HG02610 (cell line): ENCODE measurements around the gene PEX26.
A peak's percentile ranks its signal among the peaks of the same experiment; 100 is the strongest.
"Not testable (repeated sequence)": the region's sequence is repeated elsewhere in the genome, so short reads cannot be mapped to it uniquely, and the experiment has no call there.

Source experiments
- ATAC-seq: cut with Tn5 transposase; IDR thresholded peaks from one replicate; pipeline ENCODE4 v1.9.1; 2021; ENCODE audit warnings: mild to moderate bottlenecking, moderate library complexity; ENCODE audit not compliant: unreplicated experiment

Gene PEX26

DNA sequence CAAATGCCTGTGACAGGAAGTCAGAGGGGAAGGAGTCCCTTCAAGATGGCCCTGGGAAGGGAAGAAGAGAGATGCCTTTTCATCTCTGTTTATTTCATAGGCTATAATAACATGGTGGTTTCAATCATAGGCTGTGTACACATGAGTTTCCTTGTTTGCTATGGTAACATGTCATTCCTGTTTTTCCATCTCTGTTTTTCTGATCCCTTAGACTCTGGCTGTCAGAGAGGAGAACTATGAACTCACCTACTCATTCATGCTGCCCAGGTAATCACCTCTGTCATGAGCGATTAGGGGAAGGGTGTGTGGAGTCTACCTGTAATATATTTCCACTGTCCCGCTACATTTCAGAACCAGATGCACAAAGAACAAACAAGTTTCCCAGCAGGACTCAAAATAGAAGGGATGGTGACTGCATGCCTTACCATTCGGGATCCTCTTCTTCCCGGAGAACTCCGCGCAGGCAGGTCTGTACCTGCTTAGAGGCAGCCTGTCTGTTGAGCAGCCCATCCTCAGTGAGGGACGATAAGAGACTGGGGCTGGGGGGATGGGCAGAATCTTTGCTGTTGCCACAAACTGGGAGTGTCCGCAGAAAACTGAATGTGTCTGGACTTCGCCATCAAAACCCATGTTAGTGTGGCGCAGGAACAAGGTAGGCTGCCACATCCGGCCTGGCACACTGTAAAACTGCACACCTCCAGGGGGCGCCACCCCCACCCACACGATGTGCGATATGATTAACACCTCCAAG lies 7.1 kb upstream of the PEX26 start:
- ATAC-seq: no peak

DNA sequence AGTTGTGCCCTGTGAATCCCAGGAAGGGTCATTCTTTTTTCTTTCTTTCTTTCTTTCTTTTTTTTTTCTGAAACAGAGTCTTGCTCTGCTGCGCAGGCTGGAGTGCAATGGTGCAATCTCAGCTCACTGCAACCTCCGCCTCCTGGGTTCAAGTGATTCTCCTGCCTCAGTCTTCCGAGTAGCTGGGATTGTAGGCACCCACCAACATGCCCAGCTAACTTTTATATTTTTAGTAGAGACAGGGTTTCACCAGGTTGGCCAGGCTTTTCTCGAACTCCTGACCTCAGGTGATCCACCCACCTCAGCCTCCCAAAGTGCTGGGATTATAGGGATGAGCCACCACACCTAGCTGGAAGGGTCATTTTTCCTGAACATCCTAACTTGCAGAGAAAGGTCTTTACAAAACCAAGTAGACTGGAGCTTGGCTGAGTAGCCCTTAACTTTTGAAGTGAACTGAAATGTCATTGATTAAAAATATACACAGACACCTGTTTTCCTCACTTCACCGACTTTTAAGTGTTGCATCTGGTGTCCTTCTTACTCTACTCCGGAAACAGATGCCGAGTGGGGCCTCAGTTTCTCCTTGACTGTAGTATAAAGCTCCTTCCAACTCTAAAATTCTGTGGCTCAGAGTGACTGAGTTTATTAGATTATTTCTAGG lies 6.4 kb upstream of the PEX26 start:
- not testable (repeated sequence) for ATAC-seq

DNA sequence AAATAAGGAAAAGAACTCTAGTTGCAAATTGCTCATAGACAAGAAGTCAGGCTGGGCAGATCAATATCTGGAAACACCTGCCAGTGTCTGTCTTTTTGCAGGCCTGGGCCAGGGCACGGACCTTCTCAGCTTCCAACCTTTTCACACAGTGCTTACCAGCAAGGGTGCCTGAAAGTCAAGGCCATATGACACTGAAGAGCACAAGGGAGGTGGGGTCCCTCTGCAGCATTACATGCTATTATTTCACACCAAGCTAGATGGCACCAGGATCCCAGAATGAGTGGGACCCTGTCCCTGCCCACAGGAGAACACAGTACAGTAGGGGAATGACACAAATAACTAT lies 5.9 kb upstream of the PEX26 start:
- no peak for ATAC-seq

DNA sequence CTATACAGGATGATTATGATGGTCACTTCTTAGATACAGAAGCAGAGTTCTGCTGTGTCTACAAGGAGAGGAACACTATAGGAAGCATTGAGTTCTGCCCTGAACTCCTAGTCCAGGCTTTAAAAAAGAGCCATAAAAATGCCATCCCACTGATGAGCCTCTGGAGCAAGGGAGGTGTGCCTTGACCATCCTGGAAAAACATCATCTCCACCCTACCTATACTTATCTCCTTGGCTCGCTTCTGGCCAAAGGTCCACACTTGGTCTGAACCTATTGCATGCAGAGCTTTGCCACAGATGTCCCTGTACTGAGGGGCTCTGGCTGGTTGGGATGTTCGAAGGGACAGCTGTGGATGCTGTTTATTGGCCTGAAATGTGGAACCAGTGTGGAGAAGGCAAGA lies 4.3 kb upstream of the PEX26 start:
- no peak for ATAC-seq

DNA sequence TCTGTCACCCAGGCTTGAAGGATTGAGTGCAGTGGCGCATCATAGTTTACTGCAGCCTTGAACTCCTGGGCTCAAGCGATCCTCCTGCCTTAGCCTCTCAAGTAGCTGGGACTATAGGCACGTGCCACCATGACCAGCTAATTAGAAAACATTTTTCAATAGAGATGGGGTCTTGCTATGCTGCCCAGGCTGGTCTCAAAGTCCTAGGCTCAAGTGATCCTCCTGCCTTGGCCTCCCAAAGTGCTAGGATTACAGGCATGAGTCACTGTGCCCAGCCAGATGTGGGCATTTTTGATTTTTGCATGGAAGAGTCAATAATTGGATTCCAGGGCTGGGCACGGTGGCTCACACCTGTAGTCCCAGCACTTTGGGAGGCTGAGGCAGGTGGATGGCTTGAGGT lies 3.9 kb upstream of the PEX26 start:
- ATAC-seq: not testable (repeated sequence)

DNA sequence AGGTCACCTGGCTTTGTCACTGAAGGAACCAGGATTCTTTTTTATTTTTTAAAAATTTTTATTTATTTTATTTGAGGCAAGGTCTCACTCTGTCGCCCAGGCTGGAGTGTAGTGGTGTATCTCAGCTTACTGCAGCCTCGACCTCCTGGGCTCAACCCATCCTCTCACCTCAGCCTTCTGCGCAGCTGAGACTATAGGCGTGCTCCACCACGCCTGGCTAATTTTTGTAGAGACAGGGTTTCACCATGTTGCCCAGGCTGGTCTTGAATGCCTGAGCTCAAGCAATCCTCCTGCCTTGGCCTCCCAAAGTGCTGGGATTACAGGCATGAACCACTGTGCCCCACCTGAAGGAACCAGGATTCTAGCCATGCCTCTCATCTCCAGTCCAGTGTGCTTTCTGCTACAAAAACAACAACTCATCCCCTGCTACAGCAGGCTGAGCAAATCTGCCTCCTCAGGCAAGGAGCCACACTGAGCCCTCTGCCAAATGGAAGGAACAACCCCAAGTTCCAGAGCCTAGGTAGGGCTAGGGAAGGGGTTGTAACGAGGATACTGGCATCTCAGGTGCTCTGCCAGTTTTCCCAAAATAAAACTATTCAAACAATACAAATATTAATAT lies 2.6 kb upstream of the PEX26 start:
- ATAC-seq: no peak

DNA sequence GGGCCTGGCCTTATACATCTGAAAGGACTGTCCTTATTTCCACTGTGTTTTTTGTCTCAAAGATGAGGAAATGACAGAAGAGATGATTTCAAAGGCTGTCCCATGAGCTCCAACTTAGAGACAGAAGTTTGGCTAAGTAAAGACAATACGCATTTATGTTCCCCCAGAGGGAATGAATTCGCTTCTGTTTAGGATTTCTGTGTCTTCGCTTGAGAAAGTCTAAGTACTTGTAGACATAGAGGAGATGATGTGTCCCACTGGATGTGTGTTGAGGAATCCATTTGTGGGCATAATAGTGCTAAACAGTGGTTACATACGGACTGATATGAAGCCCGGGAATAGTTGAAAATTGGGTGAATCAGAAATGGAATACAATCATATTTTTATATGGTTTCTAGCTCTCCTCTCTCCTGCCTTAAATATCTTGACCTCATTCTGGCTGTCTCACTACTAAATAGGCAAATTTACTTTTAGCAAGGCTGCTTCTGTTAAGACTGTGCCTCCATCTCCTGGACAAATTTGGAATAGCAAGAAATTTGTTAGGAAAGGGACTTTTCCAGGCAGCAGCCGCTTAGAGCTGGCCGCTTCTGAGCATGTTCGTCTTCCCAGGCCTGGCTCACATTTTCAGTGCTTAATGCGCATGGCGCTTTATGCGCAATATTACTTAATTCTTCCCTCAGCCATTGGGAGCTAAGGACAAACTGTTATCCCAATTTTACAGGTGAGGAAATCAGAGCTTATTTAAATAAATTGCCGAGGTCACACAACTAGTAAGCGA lies 1.9 kb upstream of the PEX26 start:
- ATAC-seq: no peak

DNA sequence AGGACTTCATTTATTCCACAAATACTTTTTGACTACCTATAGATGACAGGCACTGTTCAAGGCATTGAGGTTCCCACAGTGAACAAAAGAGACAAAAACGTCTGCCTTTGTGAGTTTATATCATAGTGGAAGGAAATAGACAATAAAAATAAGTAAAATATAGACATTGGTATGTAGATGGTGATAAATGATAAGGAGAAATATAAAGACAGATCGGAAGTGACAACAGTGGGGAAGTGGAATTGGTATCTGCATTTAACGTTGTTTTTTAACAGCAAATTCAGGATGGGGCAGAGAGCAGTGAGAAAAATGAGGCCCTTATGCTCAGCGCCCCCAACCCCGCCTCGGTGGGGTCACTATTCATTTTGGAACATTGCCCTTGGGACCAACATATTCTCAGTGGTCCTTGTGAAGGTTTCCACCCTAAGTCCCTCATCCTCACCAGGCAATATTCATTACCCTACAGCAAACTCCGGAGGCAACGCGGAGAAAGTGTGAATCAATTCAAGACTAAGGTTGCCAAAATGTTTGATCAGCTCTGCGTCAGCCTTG lies 627 bp upstream of the PEX26 start:
- ATAC-seq: peak; percentile 7

DNA sequence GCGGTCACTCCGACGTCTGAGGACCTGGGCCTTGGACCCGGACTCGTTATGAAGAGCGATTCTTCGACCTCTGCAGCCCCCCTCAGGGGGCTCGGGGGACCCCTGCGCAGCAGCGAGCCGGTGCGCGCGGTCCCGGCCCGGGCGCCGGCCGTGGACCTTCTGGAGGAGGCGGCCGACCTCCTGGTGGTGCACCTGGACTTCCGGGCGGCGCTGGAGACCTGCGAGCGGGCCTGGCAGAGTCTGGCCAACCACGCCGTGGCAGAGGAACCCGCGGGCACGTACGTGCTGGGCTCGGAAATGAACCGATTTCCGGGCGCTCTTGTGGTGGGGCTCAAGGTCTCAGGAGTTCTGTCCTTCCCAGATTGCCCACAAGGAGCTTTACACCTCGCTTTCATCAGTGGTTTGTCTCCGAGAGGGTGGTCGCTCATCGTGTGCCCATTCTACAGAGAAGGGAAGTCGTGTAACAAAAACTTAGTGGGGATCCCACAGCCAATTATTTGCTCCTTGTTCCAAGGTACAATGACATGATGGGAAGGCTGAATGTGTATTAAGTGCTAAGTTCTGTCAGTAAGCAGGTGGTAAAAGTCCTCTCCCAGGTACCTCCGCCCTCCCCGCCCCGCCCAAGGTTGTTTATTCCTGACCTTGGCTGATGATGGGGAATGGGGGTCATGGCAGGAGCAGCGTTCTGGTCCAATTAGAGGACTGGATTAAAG lies 695 bp downstream of the PEX26 start:
- no peak for ATAC-seq

DNA sequence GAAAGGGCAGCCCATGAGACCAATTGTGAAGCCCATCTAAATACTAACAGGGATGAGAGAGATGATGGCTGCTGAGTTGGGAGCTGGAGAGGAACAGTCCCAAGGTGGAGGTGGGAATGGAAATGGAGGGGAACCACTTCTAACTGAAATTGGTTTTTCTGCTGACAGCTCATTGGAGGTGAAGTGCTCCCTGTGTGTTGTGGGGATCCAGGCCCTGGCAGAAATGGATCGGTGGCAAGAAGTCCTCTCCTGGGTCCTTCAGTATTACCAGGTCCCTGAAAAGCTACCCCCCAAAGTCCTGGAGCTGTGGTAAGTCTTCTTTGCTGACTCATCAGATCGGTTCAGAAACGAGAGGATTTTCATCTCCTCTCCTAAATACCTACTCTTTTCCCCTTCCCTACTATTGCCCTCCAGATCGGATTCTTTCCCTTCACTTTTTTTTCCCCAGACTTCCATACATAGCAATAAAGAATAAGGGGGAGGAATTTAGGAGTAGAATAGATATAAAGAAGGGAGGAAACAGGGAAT lies 2.0 kb downstream of the PEX26 start:
- no peak for ATAC-seq

DNA sequence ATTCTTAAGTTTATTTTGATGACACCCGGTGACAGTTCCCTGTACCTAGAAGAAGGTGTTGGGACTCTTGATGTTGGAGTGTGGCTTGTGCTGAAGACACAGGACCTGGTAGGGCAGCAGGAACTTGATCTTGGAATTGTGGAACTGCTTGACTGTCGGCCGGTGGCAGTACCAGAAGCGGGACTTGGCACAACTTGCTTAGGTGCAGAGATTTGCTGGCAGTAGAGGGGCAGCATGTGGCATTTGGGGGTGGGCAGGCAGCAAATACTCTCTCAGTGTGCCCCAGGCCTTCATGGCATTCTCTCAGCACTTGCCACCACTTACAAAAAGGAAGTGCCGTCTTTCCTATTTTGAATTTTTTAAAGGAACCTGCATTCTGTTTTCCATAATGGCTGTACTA lies 3.6 kb downstream of the PEX26 start:
- ATAC-seq: no peak

DNA sequence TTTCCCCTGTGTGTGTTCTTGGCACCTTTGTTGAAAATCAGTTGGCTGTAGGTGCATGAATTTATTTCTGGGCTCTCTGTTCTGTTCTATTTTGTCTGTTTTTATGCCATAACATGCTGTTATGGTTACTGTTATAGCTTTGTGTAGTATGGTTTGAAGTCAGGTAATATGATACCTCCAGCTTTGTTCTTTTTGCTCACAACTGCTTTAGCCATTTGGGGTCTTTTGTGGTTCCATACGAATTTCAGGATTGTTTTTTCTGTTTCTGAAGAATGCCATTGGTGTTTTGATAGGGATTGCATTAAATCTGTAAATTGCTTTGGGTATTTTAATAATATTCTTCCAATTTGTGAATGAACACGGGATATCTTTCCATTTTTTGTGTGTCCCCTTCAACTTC lies 4.7 kb downstream of the PEX26 start:
- ATAC-seq: no peak

DNA sequence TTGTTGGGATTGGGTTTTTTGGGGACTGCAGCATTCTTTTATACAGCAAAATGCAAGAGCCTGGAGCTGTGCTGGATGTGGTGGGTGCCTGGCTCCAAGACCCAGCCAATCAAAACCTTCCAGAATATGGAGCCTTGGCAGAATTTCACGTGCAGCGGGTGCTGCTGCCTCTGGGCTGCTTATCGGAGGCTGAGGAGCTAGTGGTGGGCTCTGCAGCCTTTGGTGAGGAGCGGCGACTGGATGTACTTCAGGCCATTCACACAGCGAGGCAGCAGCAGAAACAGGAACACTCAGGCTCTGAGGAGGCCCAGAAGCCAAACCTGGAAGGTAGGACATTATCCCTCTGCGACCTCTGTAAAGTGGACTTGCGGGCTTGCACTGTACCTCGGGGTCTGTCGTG lies 5.6 kb downstream of the PEX26 start:
- ATAC-seq: no peak

DNA sequence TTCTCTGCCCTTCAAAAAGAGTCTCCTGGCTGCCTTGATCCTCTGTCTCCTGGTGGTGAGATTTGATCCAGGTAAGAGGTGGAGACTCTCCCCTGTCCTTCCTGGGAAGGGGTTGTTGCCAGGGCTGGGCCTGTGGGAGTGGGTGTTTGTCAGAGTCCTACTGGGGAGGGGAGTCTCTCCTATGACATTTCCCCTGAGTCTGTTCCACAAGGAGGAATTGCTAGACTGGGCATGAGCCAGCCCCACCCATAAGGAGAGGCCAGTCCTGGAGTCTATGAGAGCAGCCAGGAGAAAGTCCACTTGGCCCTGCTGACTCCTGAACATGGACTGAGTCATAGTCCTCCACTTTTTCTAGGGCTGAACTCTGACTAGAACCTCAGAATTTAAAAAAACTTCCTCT lies 7.4 kb downstream of the PEX26 start:
- ATAC-seq: no peak

DNA sequence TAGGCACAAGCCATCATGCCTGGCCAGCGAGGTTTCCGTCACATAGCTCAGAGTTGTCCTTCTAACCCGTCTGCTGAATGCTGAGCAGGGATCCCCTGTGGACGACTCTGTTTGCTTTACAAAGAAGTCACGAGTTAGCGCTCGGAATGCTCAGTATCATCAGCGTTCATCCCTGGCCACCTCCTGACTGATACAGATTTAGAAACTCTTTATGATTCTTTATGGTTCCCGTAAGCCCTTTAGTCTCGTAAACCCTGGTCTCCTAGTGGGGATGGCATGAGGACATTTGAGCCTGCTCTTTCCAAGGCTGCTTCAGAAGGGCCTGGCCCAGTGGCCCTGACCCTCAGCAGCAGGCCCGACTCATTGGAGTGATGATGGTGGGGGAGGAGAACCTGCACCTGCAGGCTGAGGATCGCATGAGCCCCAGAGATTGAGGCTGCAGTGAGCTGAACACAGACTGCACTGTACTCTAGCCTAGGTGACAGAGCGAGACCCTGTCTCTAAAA lies 9.6 kb downstream of the PEX26 start:
- ATAC-seq: no peak

DNA sequence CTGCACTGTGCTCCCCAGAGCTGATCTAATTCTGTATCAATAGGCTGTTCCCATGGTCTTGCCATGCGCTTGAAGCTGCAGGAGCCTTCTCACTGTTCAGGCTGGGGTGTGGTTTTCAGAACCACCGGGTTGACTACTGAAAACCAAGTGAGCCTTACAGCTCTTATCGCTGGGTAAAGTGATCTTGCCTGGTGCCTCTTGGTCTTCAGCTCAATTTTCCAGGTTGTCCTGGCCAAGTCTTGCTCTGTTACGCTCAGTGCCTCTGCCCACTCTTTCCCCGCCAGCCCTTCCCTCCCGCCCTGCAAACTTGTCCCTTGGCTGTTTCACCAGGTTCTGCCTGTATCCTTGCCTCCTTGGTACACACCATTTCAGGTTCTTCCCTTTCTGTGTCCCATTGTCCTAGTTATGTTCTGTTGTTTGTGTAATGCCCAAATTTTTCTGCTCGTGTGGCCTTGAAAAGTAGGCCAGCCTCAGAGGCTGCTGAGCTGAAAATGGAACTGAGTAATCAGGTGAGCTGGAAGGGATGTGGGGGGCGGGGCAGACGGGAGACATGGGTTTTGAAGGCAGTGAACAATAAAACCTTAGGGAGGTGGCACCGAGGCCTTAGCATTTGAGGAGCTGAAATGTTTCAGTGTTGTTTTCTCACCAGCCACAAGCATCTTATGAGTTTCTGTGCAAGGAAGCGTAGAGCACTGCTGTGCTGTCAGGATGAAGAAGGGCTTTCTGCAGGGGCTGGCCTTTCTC lies 11.2 kb downstream of the PEX26 start:
- peak; percentile 38 for ATAC-seq

DNA sequence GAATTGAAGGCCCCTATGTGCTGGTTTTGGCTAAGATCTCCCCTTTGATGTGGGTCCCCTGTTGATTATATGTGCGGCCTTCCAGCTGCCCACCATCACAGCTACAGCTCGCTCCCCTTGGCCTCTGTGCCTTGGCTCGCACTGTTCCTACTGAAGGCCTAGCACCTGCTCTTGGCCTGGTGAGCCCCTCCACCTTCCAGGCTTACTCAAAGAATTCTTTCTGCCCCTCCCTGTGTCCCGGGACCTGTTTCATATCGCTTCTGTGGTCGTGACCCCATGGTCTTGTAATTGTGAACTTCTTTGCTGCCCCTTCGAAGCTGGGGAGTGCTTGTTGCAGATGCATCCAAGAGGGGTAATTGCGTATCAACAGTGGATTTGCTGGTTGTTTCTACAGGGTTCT lies 12.5 kb downstream of the PEX26 start:
- ATAC-seq: no peak

DNA sequence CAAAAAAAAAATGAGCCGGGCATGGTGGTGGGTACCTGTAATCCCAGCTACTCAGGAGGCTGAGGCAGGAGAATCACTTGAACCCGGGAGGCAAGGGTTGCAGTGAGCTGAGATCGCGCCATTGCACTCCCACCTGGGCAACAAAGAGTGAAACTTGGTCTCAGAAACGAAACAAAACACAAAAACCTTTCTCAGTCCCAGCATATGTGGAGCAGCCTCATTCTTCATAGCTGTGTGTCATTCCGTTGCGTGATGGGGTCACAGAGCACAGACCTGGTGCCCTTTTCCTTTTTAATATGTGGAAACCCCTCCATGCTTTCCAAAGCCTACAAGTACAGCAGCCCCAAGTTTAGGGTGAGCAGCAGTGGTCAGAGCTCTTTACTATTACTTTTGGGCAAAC lies 13.7 kb downstream of the PEX26 start:
- no peak for ATAC-seq

DNA sequence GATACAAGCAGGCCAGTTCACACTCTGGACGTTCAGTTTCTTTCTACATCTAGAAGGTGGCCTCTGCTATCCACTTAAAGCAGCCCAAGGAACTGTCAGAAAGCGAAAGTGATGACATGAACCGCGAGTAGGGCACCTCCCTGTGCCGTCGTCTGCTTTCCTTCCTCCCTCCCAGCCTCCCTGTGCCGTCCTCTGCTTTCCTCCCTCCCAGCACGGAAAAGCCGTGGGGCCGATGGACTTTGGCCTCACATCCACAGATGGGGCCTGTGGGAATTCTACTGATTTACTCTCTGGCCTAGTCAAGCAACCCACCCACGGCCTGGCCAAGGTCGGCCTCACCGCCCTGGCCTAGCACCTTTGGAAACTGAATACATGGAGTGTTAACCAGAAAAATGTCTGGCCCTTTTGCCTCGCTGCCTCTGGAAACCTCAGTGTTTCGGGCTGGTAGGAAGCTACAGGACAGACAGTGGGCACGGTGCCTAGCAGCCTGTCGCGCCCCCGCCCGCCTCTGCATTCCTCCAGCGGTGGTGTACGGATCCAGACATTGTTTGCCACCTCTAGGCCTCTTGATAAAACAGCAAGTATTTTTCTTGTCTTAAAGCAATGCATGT lies 14.2 kb downstream of the PEX26 start:
- ATAC-seq: no peak
